SK-N-SH treated with all-trans-retinoic acid at 6 μM for 48 hours (cell line): ENCODE measurements around the gene TAF3.

ENCODE experiments used
- ARNTL ChIP-seq: fragments of 450-650 bp; formaldehyde crosslinking; IDR thresholded peaks from 2 replicates; pipeline ENCODE4 v1.5.0; 2020; ENCODE audit warnings: low read depth, mild to moderate bottlenecking, moderate library complexity, borderline replicate concordance
- ISL1 ChIP-seq: fragments of 250-450 bp; sonication (Bioruptor Pico); IDR thresholded peaks from 2 replicates; pipeline ENCODE4 v2.1.2; 2022; ENCODE audit warnings: mild to moderate bottlenecking, moderate library complexity
- PPARA ChIP-seq: fragments of 250-450 bp; sonication (Bioruptor Pico); IDR thresholded peaks from 2 replicates; pipeline ENCODE4 v1.5.0; 2020; ENCODE audit warnings: mild to moderate bottlenecking, borderline replicate concordance
- SNAI2 ChIP-seq: fragments of 250-450 bp; sonication (Bioruptor Pico); IDR thresholded peaks from 2 replicates; pipeline ENCODE4 v1.5.0; 2020; ENCODE audit warnings: mild to moderate bottlenecking, moderate library complexity
- ZNF565 ChIP-seq: fragments of 450-650 bp; formaldehyde crosslinking; conservative IDR thresholded peaks from 2 replicates; pipeline ENCODE4 v1.5.0; 2020; ENCODE audit warnings: low read depth, mild to moderate bottlenecking, moderate library complexity
- TF ChIP-seq, protein P1 (sequence below): fragments of 250-450 bp; sonication (Bioruptor Pico); IDR thresholded peaks from 2 replicates; pipeline ENCODE4 v1.8.0; 2021; ENCODE audit warnings: low read depth, mild to moderate bottlenecking, moderate library complexity, borderline replicate concordance

DNA sequence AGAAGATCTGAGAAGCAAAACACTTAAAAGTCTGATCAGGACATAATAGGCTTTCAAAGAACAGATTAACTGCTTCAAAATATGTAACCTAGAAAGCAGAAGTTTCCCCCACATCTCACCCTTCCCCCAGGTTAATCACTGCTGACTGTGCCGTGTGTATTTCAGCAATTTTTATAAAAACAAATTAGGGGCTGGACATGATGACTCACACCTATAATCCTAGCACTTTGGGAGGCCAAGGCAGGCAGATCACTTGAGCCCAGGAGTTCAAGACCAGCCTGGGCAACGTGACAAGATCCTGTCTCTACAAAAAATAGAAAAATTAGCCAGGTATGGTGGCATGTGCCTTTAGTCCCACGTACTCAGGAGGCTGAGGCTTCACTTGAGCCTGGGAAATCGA, 168.5 kb downstream of the TAF3 start:
- no peak for TF ChIP-seq PPARA
- no peak for TF ChIP-seq SNAI2 (CRISPR knock-in tag)
- no peak for TF ChIP-seq ZNF565
- TF ChIP-seq, protein P1, sequence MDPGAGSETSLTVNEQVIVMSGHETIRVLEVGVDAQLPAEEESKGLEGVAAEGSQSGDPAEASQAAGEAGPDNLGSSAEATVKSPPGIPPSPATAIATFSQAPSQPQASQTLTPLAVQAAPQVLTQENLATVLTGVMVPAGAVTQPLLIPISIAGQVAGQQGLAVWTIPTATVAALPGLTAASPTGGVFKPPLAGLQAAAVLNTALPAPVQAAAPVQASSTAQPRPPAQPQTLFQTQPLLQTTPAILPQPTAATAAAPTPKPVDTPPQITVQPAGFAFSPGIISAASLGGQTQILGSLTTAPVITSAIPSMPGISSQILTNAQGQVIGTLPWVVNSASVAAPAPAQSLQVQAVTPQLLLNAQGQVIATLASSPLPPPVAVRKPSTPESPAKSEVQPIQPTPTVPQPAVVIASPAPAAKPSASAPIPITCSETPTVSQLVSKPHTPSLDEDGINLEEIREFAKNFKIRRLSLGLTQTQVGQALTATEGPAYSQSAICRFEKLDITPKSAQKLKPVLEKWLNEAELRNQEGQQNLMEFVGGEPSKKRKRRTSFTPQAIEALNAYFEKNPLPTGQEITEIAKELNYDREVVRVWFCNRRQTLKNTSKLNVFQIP (CRISPR knock-in tag): no peak
- TF ChIP-seq ARNTL (CRISPR knock-in tag): no peak
- no peak for TF ChIP-seq ISL1
